H9 (cell line): ENCODE measurements around the gene TRMT1. TPM values are rescaled to one million over a fixed set of nuclear protein-coding genes. Genes with fewer than 3 reads are reported as not detected.

Experiments
- DNase-seq: peaks from one replicate; pipeline ENCODE4 v3.0.0-alpha.2; 2017
- H2AFZ ChIP-seq: one replicate; pipeline ENCODE4 v1.6.1; 2013; ENCODE audit warnings: mild to moderate bottlenecking, low read length, control low read depth, moderate library complexity
- H2AK5ac ChIP-seq: 2 replicates; pipeline ENCODE4 v1.6.1; 2013; ENCODE audit warnings: low read length, control low read depth, mixed read lengths; ENCODE audit not compliant: insufficient read length
- H2BK120ac ChIP-seq: one replicate; pipeline ENCODE4 v1.6.1; 2013; ENCODE audit warnings: low read depth, mild to moderate bottlenecking, low read length, control low read depth, inconsistent platforms; ENCODE audit not compliant: poor library complexity, severe bottlenecking
- H2BK12ac ChIP-seq: 2 replicates; pipeline ENCODE4 v1.6.1; 2013; ENCODE audit warnings: low read length, control low read depth, mixed read lengths, low read depth; ENCODE audit not compliant: insufficient read length
- H2BK15ac ChIP-seq: 2 replicates; pipeline ENCODE4 v1.6.1; 2013; ENCODE audit warnings: low read depth, low read length, control low read depth
- H2BK20ac ChIP-seq: one replicate; pipeline ENCODE4 v1.6.1; 2013; ENCODE audit warnings: low read depth, mild to moderate bottlenecking, low read length, control low read depth, inconsistent platforms; ENCODE audit not compliant: poor library complexity, severe bottlenecking
- H2BK5ac ChIP-seq: 2 replicates; pipeline ENCODE4 v1.6.1; 2013; ENCODE audit warnings: low read length, control low read depth, mixed read lengths; ENCODE audit not compliant: insufficient read length
- H3K14ac ChIP-seq: 2 replicates; pipeline ENCODE4 v1.6.1; 2013; ENCODE audit warnings: low read length, control low read depth; ENCODE audit not compliant: insufficient read depth
- H3K18ac ChIP-seq: 2 replicates; pipeline ENCODE4 v1.6.1; 2013; ENCODE audit warnings: low read depth, mild to moderate bottlenecking, mixed read lengths, low read length, control low read depth; ENCODE audit not compliant: insufficient read length
- H3K23ac ChIP-seq: 2 replicates; pipeline ENCODE4 v1.6.1; 2013; ENCODE audit warnings: low read length, control low read depth, mixed read lengths, low read depth; ENCODE audit not compliant: insufficient read length
- H3K23me2 ChIP-seq: 2 replicates; pipeline ENCODE4 v1.6.1; 2013; ENCODE audit warnings: low read depth, mild to moderate bottlenecking, mixed read lengths, low read length, control low read depth; ENCODE audit not compliant: insufficient read length, poor library complexity, severe bottlenecking
- H3K27ac ChIP-seq: 2 replicates; pipeline ENCODE4 v1.5.1; 2013; ENCODE audit warnings: low read length, control low read depth, mixed read lengths, low read depth; ENCODE audit not compliant: insufficient read length
- H3K27me3 ChIP-seq: 2 replicates; pipeline ENCODE4 v1.6.1; 2013; ENCODE audit warnings: low read length, control low read depth, inconsistent platforms; ENCODE audit not compliant: insufficient read depth
- H3K4ac ChIP-seq: 2 replicates; pipeline ENCODE4 v1.6.1; 2013; ENCODE audit warnings: low read depth, mild to moderate bottlenecking, control low read depth, inconsistent platforms, low read length, moderate library complexity
- H3K4me1 ChIP-seq: 2 replicates; pipeline ENCODE4 v1.6.1; 2013; ENCODE audit warnings: low read length, control low read depth, inconsistent platforms; ENCODE audit not compliant: insufficient read depth
- H3K4me2 ChIP-seq: 2 replicates; pipeline ENCODE4 v1.6.1; 2013; ENCODE audit warnings: low read length, control low read depth, mixed read lengths; ENCODE audit not compliant: insufficient read length, insufficient read depth
- H3K56ac ChIP-seq: 2 replicates; pipeline ENCODE4 v1.6.1; 2013; ENCODE audit warnings: low read depth, mild to moderate bottlenecking, mixed read lengths, low read length, control low read depth; ENCODE audit not compliant: insufficient read length
- H3K79me1 ChIP-seq: 2 replicates; pipeline ENCODE4 v1.6.1; 2013; ENCODE audit warnings: low read depth, mild to moderate bottlenecking, moderate library complexity, low read length, control low read depth, inconsistent platforms; ENCODE audit not compliant: insufficient read depth, poor library complexity, severe bottlenecking
- H3K79me2 ChIP-seq: 2 replicates; pipeline ENCODE4 v1.6.1; 2013; ENCODE audit warnings: low read length, control low read depth, inconsistent platforms; ENCODE audit not compliant: insufficient read depth
- H3K9ac ChIP-seq: 2 replicates; pipeline ENCODE4 v1.6.1; 2013; ENCODE audit warnings: low read length, control low read depth, mixed read lengths; ENCODE audit not compliant: insufficient read length; ENCODE audit errors: extremely low read depth
- H3K9me3 ChIP-seq: one replicate; pipeline ENCODE4 v1.6.1; 2013; ENCODE audit warnings: low read depth, low read length, inconsistent platforms; ENCODE audit not compliant: control insufficient read depth
- H3T11ph ChIP-seq: one replicate; pipeline ENCODE4 v1.6.1; 2013; ENCODE audit warnings: mild to moderate bottlenecking, low read length, control low read depth, inconsistent platforms
- H4K20me1 ChIP-seq: one replicate; pipeline ENCODE4 v1.6.1; 2013; ENCODE audit not compliant: control insufficient read depth, insufficient read length, insufficient read depth
- H4K5ac ChIP-seq: 2 replicates; pipeline ENCODE4 v1.6.1; 2013; ENCODE audit warnings: low read depth, mild to moderate bottlenecking, mixed read lengths, low read length, control low read depth; ENCODE audit not compliant: insufficient read length
- H4K8ac ChIP-seq: replicated peaks from 2 replicates; pipeline ENCODE4 v1.6.1; 2013; ENCODE audit warnings: low read length, control low read depth, mixed read lengths, low read depth; ENCODE audit not compliant: insufficient read length
- H4K91ac ChIP-seq: 2 replicates; pipeline ENCODE4 v1.6.1; 2013; ENCODE audit warnings: low read depth, mild to moderate bottlenecking, moderate library complexity, mixed read lengths, low read length, control low read depth; ENCODE audit not compliant: insufficient read length
- H3K27ac Mint-ChIP-seq, 3 experiments: 2 replicates in 2 of 3; 3 replicates in 1 of 3; pipeline ENCODE4 v1.8.0; 2020 to 2021; ENCODE audit warnings: mixed read lengths in 3 of 3, mild to moderate bottlenecking in 1 of 3, moderate library complexity in 1 of 3
- H3K27me3 Mint-ChIP-seq: 2 replicates; pipeline ENCODE4 v1.8.0; 2021; ENCODE audit warnings: low read depth, mild to moderate bottlenecking, moderate library complexity, mixed read lengths
- H3K36me3 Mint-ChIP-seq, 3 experiments: 2 replicates in 2 of 3; 3 replicates in 1 of 3; pipeline ENCODE4 v1.8.0; 2020 to 2021; ENCODE audit warnings: low read depth in 3 of 3, mixed read lengths in 3 of 3; ENCODE audit not compliant: insufficient read depth in 1 of 3
- H3K4me1 Mint-ChIP-seq, 2 experiments: 2 replicates each; pipeline ENCODE4 v1.8.0; 2020; ENCODE audit warnings: mixed read lengths in 2 of 2
- H3K4me3 Mint-ChIP-seq, 2 experiments: 2 replicates in 1 of 2; 3 replicates in 1 of 2; pipeline ENCODE4 v1.8.0; 2020 to 2021; ENCODE audit warnings: mild to moderate bottlenecking in 2 of 2, mixed read lengths in 2 of 2, moderate library complexity in 1 of 2
- H3K9me3 Mint-ChIP-seq, 2 experiments: 2 replicates in 1 of 2; 3 replicates in 1 of 2; pipeline ENCODE4 v1.8.0; 2020; ENCODE audit warnings: mild to moderate bottlenecking in 2 of 2, mixed read lengths in 2 of 2, moderate library complexity in 1 of 2
- CTCF ChIP-seq: fragments of 200-600 bp; sonication (generic); conservative IDR thresholded peaks from 3 replicates; pipeline ENCODE4 v1.8.0; 2021; ENCODE audit warnings: antibody characterized with exemption, mild to moderate bottlenecking
- WGBS: extraction: QIAGEN DNeasy Blood & Tissue Kit; methylation state at CpG from one replicate; pipeline ENCODE4 v1.1.7; 2013; ENCODE audit warnings: missing lambda C conversion rate, low lambda C conversion rate, mixed read lengths; ENCODE audit not compliant: insufficient read length; ENCODE audit errors: extremely low coverage; 5-methylcytosine and 5-hydroxymethylcytosine counted together
- total RNA-seq: library from RNA; stranded (reverse); gene quantifications from 2 replicates; pipeline ENCODE4 v1.2.1, GENCODE V29; 2021

TRMT1 gene
- total RNA-seq, 1 experiment from 2014 or later, result 95.7 TPM

GRCh38 chr19:13068085-13068846, 48.3 kb downstream of the TRMT1 start:
- H2BK15ac ChIP-seq, result no peak overlapping the region
- H3K4ac ChIP-seq, result no peak overlapping the region
- H3K27ac Mint-ChIP-seq, result no peak overlapping the region
- no peaks in the 10 kb centered on the region for H3K23me2 ChIP-seq
- H3K56ac ChIP-seq, result no peak overlapping the region
- no peak overlapping the region for H2BK20ac ChIP-seq
- no peak for TF ChIP-seq CTCF
- WGBS, result no CpG with 5 or more reads among the region's 6 CpGs
- no peak overlapping the region for H3K4me2 ChIP-seq
- H3K4me3 Mint-ChIP-seq, result no peak overlapping the region
- H2BK120ac ChIP-seq, result no peak overlapping the region
- H3T11ph ChIP-seq, result no peak overlapping the region
- no peak overlapping the region for H2AK5ac ChIP-seq
- H3K4me1 Mint-ChIP-seq, result peaks cover 0 to 12% of the 10 kb centered on the region in 2 experiments; a peak in 2 of 4 replicates
- H3K27ac ChIP-seq, result no peak overlapping the region
- H3K79me2 ChIP-seq, result no peaks in the 10 kb centered on the region
- H4K91ac ChIP-seq, result no peak overlapping the region
- no peaks in the 10 kb centered on the region; the same call in 1 of the 2 replicates for H3K27me3 ChIP-seq
- H3K36me3 Mint-ChIP-seq, result no peaks in the 10 kb centered on the region
- H3K79me1 ChIP-seq, result no peaks in the 10 kb centered on the region
- H3K9me3 Mint-ChIP-seq, result no peaks in the 10 kb centered on the region
- H4K20me1 ChIP-seq, result no peaks in the 10 kb centered on the region
- H2BK5ac ChIP-seq, result no peak overlapping the region
- no peak overlapping the region for H3K18ac ChIP-seq
- no peak overlapping the region for H4K5ac ChIP-seq
- DNase-seq, result no peak
- no peaks in the 10 kb centered on the region for H3K4me1 ChIP-seq
- H3K9me3 ChIP-seq, result no peaks in the 10 kb centered on the region
- H2BK12ac ChIP-seq, result no peak overlapping the region
- H4K8ac ChIP-seq, result no peak overlapping the region
- H3K27me3 Mint-ChIP-seq, result peaks cover 77% of the 10 kb centered on the region
- H3K14ac ChIP-seq, result no peak overlapping the region; the same call in 1 of the 2 replicates
- no peak overlapping the region for H3K9ac ChIP-seq
- no peak overlapping the region for H3K23ac ChIP-seq
- H2AFZ ChIP-seq, result no peak overlapping the region
